Measurements from ENCODE around the gene NPR3. TPM values are rescaled to one million over a fixed set of nuclear protein-coding genes. Genes with fewer than 3 reads are reported as not detected.

The NPR3 gene
- total and polyA plus RNA-seq, 2 donors = 1.8 to 21.7 TPM

DNA sequence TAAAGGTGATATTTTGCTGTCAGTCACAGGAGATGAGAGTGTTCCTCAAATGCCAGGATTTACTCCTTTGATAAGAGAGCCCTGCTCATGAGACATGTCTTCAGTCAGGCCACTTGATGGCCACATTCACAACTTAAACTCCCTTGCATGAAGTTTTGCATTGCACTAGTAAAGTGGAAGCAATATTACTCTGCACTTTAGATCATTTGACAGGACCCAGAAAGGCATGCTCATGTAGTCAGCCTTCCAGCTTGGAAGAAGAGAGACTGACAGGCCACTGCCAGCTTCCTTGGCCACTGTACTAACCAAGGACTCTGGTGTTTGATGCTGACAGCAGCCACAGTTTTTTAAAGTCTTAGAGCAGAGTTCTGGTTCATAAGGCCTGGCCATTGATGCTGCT lies 42.6 kb downstream of the NPR3 start:
- Histone ChIP-seq H3K4me3 (ENCODE audit: low read depth, low read length) (no peak overlapping the region), H3K4me1 (ENCODE audit: insufficient read depth) (no peaks in the 10 kb centered on the region), H3K27ac (ENCODE audit: low read depth) (no peak overlapping the region), H3K36me3 (ENCODE audit: insufficient read depth) (no peaks in the 10 kb centered on the region)
- DNase-seq (ENCODE audit: extremely low spot score) = no peak

DNA sequence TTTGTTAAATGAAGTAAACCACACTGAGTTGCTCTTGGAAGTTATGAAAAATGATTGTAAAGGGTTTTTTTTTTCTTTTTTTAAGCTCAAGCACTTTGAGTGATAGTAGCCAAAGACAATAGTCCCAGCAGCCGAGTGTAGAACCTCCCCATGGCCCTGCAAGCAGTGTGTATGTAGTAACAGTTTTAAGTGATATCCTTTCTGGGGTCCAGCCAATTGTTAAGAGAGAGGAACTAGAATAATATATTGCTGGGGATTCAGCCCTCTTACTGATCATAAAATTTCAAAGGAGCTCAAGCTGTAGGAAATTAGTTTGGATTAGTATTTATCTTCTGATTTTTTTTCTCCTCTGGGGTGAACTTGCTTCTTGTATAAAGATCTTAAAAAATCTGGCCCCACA lies 43.2 kb downstream of the NPR3 start:
- no peaks in the 10 kb centered on the region for H3K36me3 ChIP-seq (ENCODE audit: insufficient read depth)
- H3K27ac ChIP-seq (ENCODE audit: low read depth) = no peak overlapping the region
- WGBS = 31% methylated on average over 1 of the region's 1 CpG
- no peak for DNase-seq (ENCODE audit: extremely low spot score)
- no peaks in the 10 kb centered on the region for H3K4me1 ChIP-seq (ENCODE audit: insufficient read depth)
- no peak overlapping the region for H3K4me3 ChIP-seq (ENCODE audit: low read depth, low read length)

DNA sequence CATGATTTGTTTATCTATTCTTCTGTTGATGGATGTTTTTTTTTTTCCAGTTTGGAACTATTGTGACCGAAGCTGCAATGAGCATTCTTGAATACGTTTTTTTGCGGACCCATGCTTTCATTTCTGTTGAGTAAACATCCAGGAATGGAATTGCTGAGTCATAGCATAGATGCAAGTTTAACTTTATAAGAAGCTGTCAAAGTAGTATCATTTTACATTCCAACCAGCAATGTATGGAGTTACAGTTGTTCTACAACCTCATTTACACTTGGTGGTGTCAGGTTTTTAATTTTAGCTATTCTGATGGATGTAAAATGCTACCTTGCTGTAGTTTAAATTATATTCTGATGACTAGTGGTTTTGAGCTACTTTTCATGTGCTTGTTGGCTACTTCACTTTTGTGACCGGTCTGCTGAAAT lies 49.0 kb downstream of the NPR3 start:
- WGBS = 59% methylated on average over 4 of the region's 4 CpGs
- no peak overlapping the region for H3K27ac ChIP-seq (ENCODE audit: low read depth)
- no peak overlapping the region for H3K4me3 ChIP-seq (ENCODE audit: low read depth, low read length)
- H3K4me1 ChIP-seq (ENCODE audit: insufficient read depth) = no peaks in the 10 kb centered on the region
- no peaks in the 10 kb centered on the region for H3K36me3 ChIP-seq (ENCODE audit: insufficient read depth)
- DNase-seq (ENCODE audit: extremely low spot score) = no peak

DNA sequence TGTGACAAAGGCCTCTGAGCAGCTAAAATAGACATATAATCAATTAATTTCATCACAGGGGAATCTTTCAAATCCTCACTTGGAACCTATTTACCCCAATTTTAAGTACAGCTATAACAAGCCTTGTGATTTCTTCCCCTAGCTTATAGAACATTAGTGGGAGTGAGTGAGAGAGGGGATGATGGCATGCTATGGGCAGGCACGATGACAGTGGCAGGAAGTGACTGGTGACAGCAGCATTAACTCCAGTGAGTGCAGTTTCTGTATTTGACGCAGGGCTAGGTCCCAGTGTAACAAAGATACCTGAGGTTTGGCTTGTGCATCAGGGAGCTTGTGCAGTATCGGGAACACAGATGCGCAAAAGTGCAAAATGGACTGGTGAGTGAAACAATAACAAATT lies 54.1 kb downstream of the NPR3 start:
- Histone ChIP-seq H3K36me3 (ENCODE audit: insufficient read depth) (no peaks in the 10 kb centered on the region), H3K27ac (ENCODE audit: low read depth) (no peak overlapping the region), H3K4me1 (ENCODE audit: insufficient read depth) (no peaks in the 10 kb centered on the region), H3K4me3 (ENCODE audit: low read depth, low read length) (no peak overlapping the region)
- 82% methylated on average over 4 of the region's 4 CpGs for WGBS
- DNase-seq (ENCODE audit: extremely low spot score) = no peak

DNA sequence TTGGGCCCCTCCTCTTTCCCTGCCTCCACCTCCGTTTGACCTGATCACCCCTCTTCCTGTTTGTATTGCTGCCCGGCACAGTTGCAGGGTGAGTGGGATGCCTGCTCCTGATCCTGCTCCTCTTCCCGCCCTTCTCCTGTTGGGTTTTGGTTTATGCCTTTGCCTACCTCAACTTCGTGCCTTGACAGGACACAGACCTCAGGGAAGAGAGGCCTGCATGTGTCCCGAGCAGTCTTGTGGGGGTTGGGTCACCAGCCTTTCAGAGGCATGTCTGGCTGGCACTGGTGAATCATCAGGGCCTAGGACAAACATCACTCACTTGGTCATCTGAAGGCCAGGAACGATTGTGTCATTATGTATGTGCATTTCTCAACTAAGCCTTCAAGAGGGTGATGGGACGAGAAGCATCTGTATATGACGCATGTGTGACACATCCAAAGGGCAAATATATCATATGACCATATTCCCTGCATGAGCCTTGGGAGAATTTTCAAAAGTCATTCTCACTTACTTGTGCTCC lies 56.9 kb downstream of the NPR3 start:
- DNase-seq (ENCODE audit: extremely low spot score) = no peak
- Histone ChIP-seq H3K4me3 (ENCODE audit: low read depth, low read length) (no peak overlapping the region), H3K4me1 (ENCODE audit: insufficient read depth) (no peaks in the 10 kb centered on the region), H3K27ac (ENCODE audit: low read depth) (no peak overlapping the region), H3K36me3 (ENCODE audit: insufficient read depth) (no peaks in the 10 kb centered on the region)
- 73% methylated on average over 8 of the region's 8 CpGs for WGBS

DNA sequence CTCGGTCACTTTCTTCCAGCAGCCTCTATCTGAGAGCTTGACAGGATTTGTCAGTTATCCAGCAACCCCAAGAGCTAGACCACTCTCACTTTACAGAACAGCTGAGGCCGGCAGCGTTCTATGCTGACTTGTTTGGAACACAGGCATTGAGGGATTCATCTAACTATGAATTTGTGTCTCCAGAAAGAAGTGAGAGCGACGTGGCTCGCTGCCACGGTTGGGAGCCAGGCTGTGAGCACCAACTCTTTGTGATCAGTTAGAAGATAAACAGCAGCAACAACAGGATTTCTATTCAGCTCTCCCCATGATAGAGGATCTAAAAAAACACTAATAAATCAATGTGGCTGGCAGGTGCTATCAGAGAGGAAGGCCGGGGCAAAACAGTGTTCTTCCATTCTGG lies 58.6 kb downstream of the NPR3 start:
- Histone ChIP-seq H3K4me1 (ENCODE audit: insufficient read depth) (no peaks in the 10 kb centered on the region), H3K36me3 (ENCODE audit: insufficient read depth) (no peaks in the 10 kb centered on the region), H3K27ac (ENCODE audit: low read depth) (no peak overlapping the region), H3K4me3 (ENCODE audit: low read depth, low read length) (no peak overlapping the region)
- WGBS = 75% methylated on average over 8 of the region's 8 CpGs
- DNase-seq (ENCODE audit: extremely low spot score) = no peak

DNA sequence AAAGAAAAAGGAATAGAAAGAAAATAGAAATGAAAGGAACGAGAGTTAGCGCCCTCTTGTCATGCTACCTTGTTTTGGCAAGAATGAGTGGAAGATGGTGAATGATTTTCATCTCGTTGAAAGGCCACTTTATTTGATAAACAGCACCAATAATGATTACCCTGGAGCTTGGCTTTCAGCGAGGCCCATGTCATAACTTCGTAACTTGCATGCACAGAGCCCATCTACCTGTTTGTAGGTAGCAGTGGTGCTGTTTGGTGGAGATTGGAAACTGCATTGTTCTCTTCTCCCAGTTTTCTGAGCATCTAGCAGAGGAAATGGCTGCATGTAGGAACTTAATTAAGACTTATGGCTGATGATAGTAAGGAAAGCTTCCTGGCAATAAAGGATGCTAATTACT lies 59.3 kb downstream of the NPR3 start:
- WGBS = 90% methylated on average over 5 of the region's 5 CpGs
- Histone ChIP-seq H3K4me3 (ENCODE audit: low read depth, low read length) (no peak overlapping the region), H3K4me1 (ENCODE audit: insufficient read depth) (no peaks in the 10 kb centered on the region), H3K36me3 (ENCODE audit: insufficient read depth) (no peaks in the 10 kb centered on the region), H3K27ac (ENCODE audit: low read depth) (no peak overlapping the region)
- no peak for DNase-seq (ENCODE audit: extremely low spot score)

DNA sequence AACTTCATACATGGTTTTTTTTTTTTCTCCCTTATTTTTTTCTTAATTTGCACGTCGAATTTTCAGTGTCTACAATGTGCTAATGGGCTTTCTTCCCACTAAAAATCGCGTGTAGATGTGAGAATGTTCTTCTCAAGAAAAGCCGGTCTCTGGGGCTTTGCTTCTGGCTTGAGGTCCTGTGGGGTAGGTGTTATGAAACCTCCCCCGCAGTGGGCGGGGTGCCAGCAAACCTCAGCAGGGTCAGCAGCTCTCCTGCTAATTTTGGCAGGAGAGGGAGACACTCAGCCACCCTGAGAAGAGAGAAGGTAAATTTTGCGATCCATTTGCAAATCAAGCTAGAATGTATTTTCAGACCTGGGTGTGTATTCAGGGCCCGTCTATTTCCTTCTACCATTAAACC lies 59.9 kb downstream of the NPR3 start:
- Histone ChIP-seq H3K27ac (ENCODE audit: low read depth) (no peak overlapping the region), H3K4me3 (ENCODE audit: low read depth, low read length) (no peak overlapping the region), H3K4me1 (ENCODE audit: insufficient read depth) (no peaks in the 10 kb centered on the region), H3K36me3 (ENCODE audit: insufficient read depth) (no peaks in the 10 kb centered on the region)
- WGBS = 86% methylated on average over 9 of the region's 9 CpGs
- DNase-seq (ENCODE audit: extremely low spot score) = no peak

DNA sequence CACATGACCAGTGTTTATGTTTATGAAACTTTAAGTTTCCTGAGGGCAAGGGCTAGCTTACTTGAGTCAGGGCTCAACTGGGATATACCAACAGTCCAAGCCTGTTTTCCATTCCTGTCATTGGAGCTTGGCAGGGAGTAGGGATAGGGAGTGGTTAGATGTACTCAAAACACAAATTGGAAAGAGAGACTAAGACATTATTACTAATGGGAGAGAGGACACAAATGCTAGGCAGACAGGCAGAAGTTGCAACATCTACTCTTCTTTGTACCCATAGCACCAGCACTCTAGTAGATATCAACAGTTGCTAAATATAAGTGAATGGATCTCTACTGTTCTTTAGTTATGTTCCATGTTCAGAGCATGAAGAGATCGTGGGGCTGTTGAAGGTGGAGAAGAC lies 62.8 kb downstream of the NPR3 start:
- no peaks in the 10 kb centered on the region for H3K4me1 ChIP-seq (ENCODE audit: insufficient read depth)
- DNase-seq (ENCODE audit: extremely low spot score) = no peak
- H3K27ac ChIP-seq (ENCODE audit: low read depth) = no peak overlapping the region
- no peak overlapping the region for H3K4me3 ChIP-seq (ENCODE audit: low read depth, low read length)
- no peaks in the 10 kb centered on the region for H3K36me3 ChIP-seq (ENCODE audit: insufficient read depth)
- 87% methylated on average over 1 of the region's 1 CpG for WGBS

DNA sequence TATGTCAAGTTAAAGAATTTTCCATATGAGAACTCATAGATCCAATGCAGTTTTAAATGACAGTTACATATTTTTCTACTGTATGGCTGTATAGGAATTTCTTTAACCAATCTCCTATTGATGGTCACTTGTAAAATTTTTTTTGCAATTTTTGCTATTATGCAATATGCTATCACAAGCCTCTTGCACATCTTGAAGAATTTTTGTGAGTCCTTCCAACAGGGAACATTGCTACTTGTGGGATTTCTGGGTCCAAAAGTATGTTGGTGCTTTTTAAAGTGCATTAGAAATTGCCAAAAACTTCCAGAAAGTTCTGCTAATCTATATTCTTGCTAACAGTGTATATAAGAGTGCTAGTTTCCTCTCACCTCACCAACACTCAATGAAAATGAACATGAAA lies 65.1 kb downstream of the NPR3 start:
- no peak for DNase-seq (ENCODE audit: extremely low spot score)
- Histone ChIP-seq H3K4me3 (ENCODE audit: low read depth, low read length) (no peak overlapping the region), H3K4me1 (ENCODE audit: insufficient read depth) (no peaks in the 10 kb centered on the region), H3K27ac (ENCODE audit: low read depth) (no peak overlapping the region), H3K36me3 (ENCODE audit: insufficient read depth) (no peaks in the 10 kb centered on the region)

DNA sequence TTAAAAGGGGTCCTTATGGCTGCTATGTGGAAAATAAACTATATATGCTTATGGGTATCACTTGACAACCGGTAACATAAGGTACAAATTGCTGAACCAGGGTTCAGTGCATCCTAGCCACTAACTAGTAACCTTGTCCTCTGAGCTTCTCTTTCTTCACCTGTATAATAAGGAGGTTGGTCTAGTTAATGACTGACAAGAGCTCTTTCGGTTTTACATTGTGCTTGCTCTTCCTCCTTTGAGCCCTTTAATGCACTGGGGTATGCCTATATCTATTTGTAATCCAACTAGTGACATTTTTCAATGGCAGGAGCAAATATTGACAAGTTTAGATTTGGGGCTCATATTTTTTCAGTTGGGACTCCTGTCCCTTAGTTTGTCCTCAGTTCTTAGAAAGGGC lies 66.1 kb downstream of the NPR3 start:
- WGBS = 91% methylated on average over 2 of the region's 2 CpGs
- no peak overlapping the region for H3K4me3 ChIP-seq (ENCODE audit: low read depth, low read length)
- H3K36me3 ChIP-seq (ENCODE audit: insufficient read depth) = no peaks in the 10 kb centered on the region
- DNase-seq (ENCODE audit: extremely low spot score) = no peak
- H3K27ac ChIP-seq (ENCODE audit: low read depth) = no peak overlapping the region
- H3K4me1 ChIP-seq (ENCODE audit: insufficient read depth) = no peaks in the 10 kb centered on the region

DNA sequence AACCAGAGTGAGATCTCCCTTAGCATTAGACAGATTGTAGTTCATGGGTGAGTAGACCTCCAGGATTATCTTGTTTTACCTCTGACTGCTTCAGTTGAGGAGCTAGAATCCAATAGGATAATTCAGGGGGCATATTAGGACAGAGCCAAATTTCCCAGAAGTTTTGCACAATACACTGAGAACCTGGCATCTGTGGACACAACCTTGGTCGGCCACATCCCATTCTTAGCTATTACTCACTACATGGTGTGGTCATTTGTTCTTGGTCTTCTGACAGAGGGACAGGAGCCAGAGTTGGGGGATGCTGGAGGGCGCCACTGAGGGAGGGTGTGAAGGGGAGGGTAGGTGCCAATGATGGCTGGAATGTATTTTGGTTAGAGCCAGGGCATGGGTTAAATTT lies 66.6 kb downstream of the NPR3 start:
- no peak for DNase-seq (ENCODE audit: extremely low spot score)
- no peak overlapping the region for H3K4me3 ChIP-seq (ENCODE audit: low read depth, low read length)
- H3K36me3 ChIP-seq (ENCODE audit: insufficient read depth) = no peaks in the 10 kb centered on the region
- no peaks in the 10 kb centered on the region for H3K4me1 ChIP-seq (ENCODE audit: insufficient read depth)
- 88% methylated on average over 2 of the region's 2 CpGs for WGBS
- no peak overlapping the region for H3K27ac ChIP-seq (ENCODE audit: low read depth)

DNA sequence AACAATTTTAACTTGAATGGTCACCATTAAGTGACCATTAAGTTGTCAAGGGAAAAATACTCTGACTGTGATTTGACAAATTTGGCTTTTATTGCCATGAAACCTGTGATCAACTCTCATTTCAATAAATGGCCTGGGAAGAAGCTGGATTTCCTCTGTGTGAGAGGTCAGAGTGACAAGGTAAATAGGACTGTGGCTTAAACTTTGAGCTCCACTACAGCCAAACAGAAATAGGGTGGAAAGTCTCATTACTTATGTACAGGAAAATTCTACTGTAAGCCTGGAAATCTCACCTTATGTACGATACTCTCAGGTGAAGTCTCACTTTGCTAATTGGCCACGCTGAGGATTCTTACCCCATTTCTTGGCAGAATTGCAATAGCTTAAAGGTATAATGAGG lies 67.3 kb downstream of the NPR3 start:
- no peak overlapping the region for H3K27ac ChIP-seq (ENCODE audit: low read depth)
- no peak overlapping the region for H3K4me3 ChIP-seq (ENCODE audit: low read depth, low read length)
- no peaks in the 10 kb centered on the region for H3K4me1 ChIP-seq (ENCODE audit: insufficient read depth)
- H3K36me3 ChIP-seq (ENCODE audit: insufficient read depth) = no peaks in the 10 kb centered on the region
- whole genome bisulfite sequencing = 94% methylated on average over 2 of the region's 2 CpGs
- DNase-seq (ENCODE audit: extremely low spot score) = no peak

DNA sequence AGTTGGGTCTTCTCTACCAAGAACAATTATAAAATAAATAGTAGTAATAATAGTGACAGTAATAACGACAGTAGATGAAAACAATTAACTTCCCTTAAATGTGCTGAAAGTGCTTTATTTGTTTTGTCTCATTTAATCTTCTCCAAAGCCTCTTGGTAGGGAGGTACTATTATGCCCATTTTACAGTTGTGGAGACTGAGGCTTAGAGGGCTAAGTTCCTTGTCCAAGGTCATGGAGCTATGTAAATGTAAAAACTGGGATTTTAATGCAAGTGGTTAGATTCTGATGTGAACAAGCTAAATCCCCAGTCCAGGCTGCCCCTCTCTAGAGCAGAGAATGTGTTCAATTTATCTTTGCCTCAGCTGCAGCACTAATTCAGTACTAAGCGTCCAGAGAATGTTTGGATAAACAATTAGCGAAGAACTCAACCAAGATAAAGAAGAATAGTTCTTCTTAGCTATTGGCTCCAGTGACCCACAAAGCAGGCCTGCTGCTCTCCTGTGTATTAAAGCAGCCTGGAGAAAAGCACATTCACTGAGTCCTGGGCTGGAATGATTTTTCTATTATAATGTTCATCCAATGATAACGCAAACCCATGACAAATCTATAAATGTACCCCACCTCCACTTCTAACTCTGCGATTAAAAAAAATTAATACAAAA lies 68.8 kb downstream of the NPR3 start:
- no peak overlapping the region for H3K4me3 ChIP-seq (ENCODE audit: low read depth, low read length)
- no peaks in the 10 kb centered on the region for H3K36me3 ChIP-seq (ENCODE audit: insufficient read depth)
- no peaks in the 10 kb centered on the region for H3K4me1 ChIP-seq (ENCODE audit: insufficient read depth)
- no peak for DNase-seq (ENCODE audit: extremely low spot score)
- no peak overlapping the region for H3K27ac ChIP-seq (ENCODE audit: low read depth)
- WGBS = 64% methylated on average over 5 of the region's 5 CpGs

DNA sequence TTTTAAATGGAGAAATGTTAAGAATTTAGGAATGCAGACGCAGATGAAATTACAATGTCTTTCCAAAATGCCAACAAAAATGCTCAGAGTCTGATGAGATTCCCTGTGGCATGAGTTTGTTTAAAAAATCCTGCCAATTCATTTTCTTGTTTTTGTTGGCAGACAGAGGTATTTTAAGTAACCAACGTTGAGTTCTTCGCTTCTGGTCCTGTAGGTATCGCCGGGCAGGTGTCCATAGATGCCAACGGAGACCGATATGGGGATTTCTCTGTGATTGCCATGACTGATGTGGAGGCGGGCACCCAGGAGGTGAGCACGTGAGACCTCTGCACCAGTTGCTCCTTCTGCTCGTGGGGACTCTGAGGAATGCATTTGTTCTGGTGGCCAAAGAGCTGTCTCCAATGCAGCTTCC lies 69.4 kb downstream of the NPR3 start:
- H3K27ac ChIP-seq (ENCODE audit: low read depth) = no peak overlapping the region
- H3K4me1 ChIP-seq (ENCODE audit: insufficient read depth) = no peaks in the 10 kb centered on the region
- no peak overlapping the region for H3K4me3 ChIP-seq (ENCODE audit: low read depth, low read length)
- WGBS = 74% methylated on average over 10 of the region's 10 CpGs
- H3K36me3 ChIP-seq (ENCODE audit: insufficient read depth) = no peaks in the 10 kb centered on the region
- DNase-seq (ENCODE audit: extremely low spot score) = no peak

All from urinary bladder (tissue), 4 donors.